GM12878 (cell line): ENCODE data around the gene NAV1. TPM values are rescaled to one million over a fixed set of nuclear protein-coding genes. Genes with fewer than 3 reads are reported as not detected.

Source experiments
- ATAC-seq: fragments of 200-7000 bp; cut with Tn5 transposase; 3 replicates; pipeline ENCODE4 v1.9.1; 2020; ENCODE audit warnings: mild to moderate bottlenecking, moderate library complexity
- BruUV-seq: library from RNA; stranded (reverse); fragments of 400-500 nt; replicated peaks from 2 replicates; lab custom pipeline; 2021; lab: Mats Ljungman, UMichigan
- CTCF ChIA-PET: fragments of 300-600 bp; sonication (Branson Sonifier 250); formaldehyde crosslinking; extraction: SDS; loops from one replicate; lab custom pipeline; 2021; ENCODE audit warnings: inconsistent platforms; lab: Yijun Ruan, JAX
- POLR2A ChIA-PET: fragments of 350-600 bp; formaldehyde crosslinking; extraction: SDS; loops from one replicate; lab custom pipeline; 2021; ENCODE audit warnings: inconsistent platforms; lab: Charles Lee
- RAD21 ChIA-PET: fragments of 300-600 bp; sonication (Branson Sonifier 250); formaldehyde crosslinking; loops from one replicate; lab custom pipeline; 2023; ENCODE audit warnings: antibody characterized with exemption; ENCODE audit not compliant: unreplicated experiment; lab: Charles Lee
- SMC1A ChIA-PET: fragments of 300-600 bp; sonication (Branson Sonifier 250); formaldehyde crosslinking; loops from one replicate; lab custom pipeline; 2023; ENCODE audit not compliant: unreplicated experiment, uncharacterized antibody; lab: Charles Lee
- DNase-seq: peaks from one replicate; pipeline ENCODE4 v3.0.0-alpha.2; 2011; ENCODE audit warnings: low read depth, low spot score
- FAIRE-seq: peaks from 3 replicates; lab custom pipeline; 2011; peaks lifted over from hg19 to GRCh38; lab: Jason Lieb, UNC
- H2AFZ ChIP-seq: 2 replicates; pipeline ENCODE4 v1.6.0; 2011; ENCODE audit warnings: low read depth, low read length, control low read depth; ENCODE audit not compliant: control insufficient read depth
- H3K27ac ChIP-seq: 2 replicates; pipeline ENCODE4 v1.5.1; 2011; ENCODE audit warnings: control low read depth; ENCODE audit not compliant: control insufficient read depth, insufficient read depth
- H3K27me3 ChIP-seq, 2 experiments: replicated peaks in 1 of 2; 2 replicates each; pipeline versions ENCODE4 v1.6.0 to v1.6.1; 2011; ENCODE audit warnings: low read length in 1 of 2; ENCODE audit not compliant: control insufficient read depth in 2 of 2, insufficient read depth in 2 of 2
- H3K36me3 ChIP-seq, 2 experiments: 2 replicates each; pipeline ENCODE4 v1.5.1; 2011; ENCODE audit warnings: low read length in 1 of 2; ENCODE audit not compliant: control insufficient read depth in 2 of 2, insufficient read depth in 2 of 2
- H3K4me1 ChIP-seq: 2 replicates; pipeline ENCODE4 v1.6.1; 2011; ENCODE audit warnings: mild to moderate bottlenecking, low read length, moderate library complexity, mixed read lengths; ENCODE audit not compliant: control insufficient read depth, insufficient read depth
- H3K4me2 ChIP-seq: 2 replicates; pipeline ENCODE4 v1.6.0; 2011; ENCODE audit warnings: control low read depth; ENCODE audit not compliant: control insufficient read depth, insufficient read depth
- H3K4me3 ChIP-seq: fragments of 200-600 bp; sonication (generic); 2 replicates; pipeline ENCODE4 v1.5.1; 2016
- H3K79me2 ChIP-seq: 2 replicates; pipeline ENCODE4 v1.6.0; 2011; ENCODE audit warnings: low read length; ENCODE audit not compliant: control insufficient read depth, insufficient read depth
- H3K9ac ChIP-seq: 2 replicates; pipeline ENCODE4 v1.8.0; 2011; ENCODE audit warnings: low read length, control low read depth, mixed read lengths; ENCODE audit not compliant: control insufficient read depth, insufficient read depth
- H3K9me3 ChIP-seq: replicated peaks from 3 replicates; pipeline ENCODE4 v1.5.1; 2011; ENCODE audit warnings: mild to moderate bottlenecking, low read length; ENCODE audit not compliant: control insufficient read depth, insufficient read depth
- H4K20me1 ChIP-seq: 2 replicates; pipeline ENCODE4 v1.6.0; 2011; ENCODE audit not compliant: control insufficient read depth, insufficient read depth
- EZH2 ChIP-seq: IDR thresholded peaks from 2 replicates; pipeline ENCODE4 v1.6.1; 2012; ENCODE audit warnings: low read depth, mild to moderate bottlenecking, control low read depth, inconsistent platforms, low read length, borderline replicate concordance; ENCODE audit not compliant: control insufficient read depth
- GABPA ChIP-seq: IDR thresholded peaks from 2 replicates; pipeline ENCODE4 v1.6.1; 2014; ENCODE audit warnings: antibody characterized with exemption, low read depth, mild to moderate bottlenecking, inconsistent platforms
- MLLT1 ChIP-seq: fragments of 450-650 bp; IDR thresholded peaks from 2 replicates; pipeline ENCODE4 v1.6.1; 2016; ENCODE audit warnings: mild to moderate bottlenecking
- MTA3 ChIP-seq: IDR thresholded peaks from 2 replicates; pipeline ENCODE4 v1.6.1; 2012; ENCODE audit warnings: low read length, inconsistent platforms, borderline replicate concordance
- RUNX3 ChIP-seq: IDR thresholded peaks from 2 replicates; pipeline ENCODE4 v1.6.1; 2012; ENCODE audit warnings: low read length, inconsistent platforms
- SRF ChIP-seq, 2 experiments: IDR thresholded peaks; 2 replicates each; pipeline ENCODE4 v1.6.1; 2011; ENCODE audit warnings: low read depth in 2 of 2, low read length in 2 of 2, mild to moderate bottlenecking in 1 of 2, moderate library complexity in 1 of 2
- TBL1XR1 ChIP-seq: IDR thresholded peaks from 2 replicates; pipeline ENCODE4 v1.6.1; 2012; ENCODE audit warnings: low read depth, low read length, improper control_type of control experiment
- TCF12 ChIP-seq: IDR thresholded peaks from 2 replicates; pipeline ENCODE4 v1.6.1; 2011; ENCODE audit warnings: low read depth, mild to moderate bottlenecking, low read length
- TCF3 ChIP-seq: IDR thresholded peaks from 2 replicates; pipeline ENCODE4 v1.6.1; 2012; ENCODE audit warnings: low read depth, mild to moderate bottlenecking, low read length, borderline replicate concordance; ENCODE audit not compliant: insufficient read depth
- ZBTB4 ChIP-seq: fragments of 450-650 bp; formaldehyde crosslinking; IDR thresholded peaks from 2 replicates; pipeline ENCODE4 v1.4.0; 2022; ENCODE audit warnings: mild to moderate bottlenecking, moderate library complexity
- WGBS: methylation state at CpG from one replicate; pipeline ENCODE4 v1.1.6; 2016; ENCODE audit warnings: low lambda C conversion rate; ENCODE audit not compliant: insufficient replicate concordance, insufficient coverage; ENCODE audit errors: missing lambda C conversion rate; 5-methylcytosine and 5-hydroxymethylcytosine counted together
- in situ Hi-C: fragments of 300-500 bp; cut with MboI; formaldehyde crosslinking; loops from 9 replicates; pipeline ENCODE4 v1.14.3; 2018; ENCODE audit warnings: mixed read lengths
- intact Hi-C: fragments of 100-400 bp; cut with micrococcal nuclease; formaldehyde crosslinking; loops from one replicate; pipeline ENCODE4 v1.14.2; 2022; ENCODE audit not compliant: unreplicated experiment
- polyA plus RNA-seq, 11 experiments: library from polyadenylated mRNA; depleted of rRNA in 4 of 11; unstranded in 6 of 11; stranded (reverse) in 5 of 11; fragments of >200 nt; fragmentation: Nextera tagmentation in 4 of 11; fragmentation: Illumina TruSeq in 1 of 11; extraction: Ambion mirVana in 4 of 11; extraction: Trizol in 1 of 11; gene quantifications; 1 replicate in 1 of 11; 2 replicates in 10 of 11; pipeline versions ENCODE4 v1.2.1 to v1.2.3, GENCODE V29; 2011 to 2016; ENCODE audit warnings: inconsistent platforms in 2 of 11, missing spikeins in 2 of 11, low read depth in 1 of 11
- total RNA-seq, 4 experiments: library from RNA; depleted of rRNA in 3 of 4; stranded (reverse); fragments of >200 nt in 3 of 4; fragmentation: Illumina TruSeq in 1 of 4; extraction: Trizol in 1 of 4; gene quantifications; 2 replicates each; pipeline versions ENCODE4 v1.2.1 to v1.2.3, GENCODE V29; 2013 to 2021

The NAV1 gene
- total and polyA plus RNA-seq, 10 of the 15 experiments (the other 5 are each of a cell fraction or from before 2014, with no cell fraction given), result 0.04 to 1.3 (median 0.36) TPM

- Histone ChIP-seq H3K9me3 (no peaks in the 10 kb centered on the region), H3K9ac (no peak overlapping the region), H3K36me3 (no peaks in the 10 kb centered on the region), H3K4me1 (no peaks in the 10 kb centered on the region), H3K27me3 (peaks cover 13 to 26% of the 10 kb centered on the region in 2 experiments), H3K4me3 (no peak overlapping the region), H4K20me1 (no peaks in the 10 kb centered on the region), H2AFZ (no peak overlapping the region), H3K4me2 (no peak overlapping the region), H3K27ac (no peak overlapping the region), H3K79me2 (no peaks in the 10 kb centered on the region)
- ChIA-PET SMC1A (no interaction called here), RAD21 (no interaction called here), CTCF (interaction anchor here (0.7 to 5.1 kb wide), 5 partner anchors 11 to 1488 kb away, joined by 3 to 25 read pairs (median 3); no protein-coding TSS in a partner anchor), POLR2A (interaction anchor here (0.6 kb wide), 1 partner anchor 106 kb away, joined by 4 read pairs; no protein-coding TSS in a partner anchor)
- in situ Hi-C loops (no loop called here), intact Hi-C loops (no loop called here)
- ATAC-seq, result no peak
- TF ChIP-seq TCF12 (no peak), TBL1XR1 (no peak), RUNX3 (no peak), SRF (IDR thresholded peaks at IDR 0.05; ENCODE audit: low read depth in 2 of 2, low read length in 2 of 2) (no peak), MLLT1 (no peak), ZBTB4 (CRISPR knock-in tag) (no peak), GABPA (no peak), TCF3 (no peak), MTA3 (no peak), EZH2 (no peak)
- WGBS, result 55% methylated on average over 9 of the region's 9 CpGs
- no peak for FAIRE-seq
- BruUV-seq, result no TSS peak
- DNase-seq, result no peak
Measured at GRCh38 chr1:201542309-201543035, 3.5 kb downstream of the NAV1 start.
